Kidney epithelial cell (primary cell): ENCODE data around the gene IFT81. TPM values are rescaled to one million over a fixed set of nuclear protein-coding genes. Genes with fewer than 3 reads are reported as not detected.
A peak's percentile ranks its signal among the peaks of the same experiment; 100 is the strongest.

ENCODE experiments used
- DNase-seq: peaks from one replicate; pipeline ENCODE4 v3.0.0-alpha.2; 2010; ENCODE audit warnings: low read depth
- H3K27me3 ChIP-seq: 2 replicates; pipeline ENCODE4 v1.6.0; 2011; ENCODE audit warnings: low read length; ENCODE audit not compliant: control insufficient read depth, insufficient read depth
- H3K36me3 ChIP-seq: 2 replicates; pipeline ENCODE4 v1.5.1; 2011; ENCODE audit warnings: low read length; ENCODE audit not compliant: control insufficient read depth, insufficient read depth
- H3K4me3 ChIP-seq: 2 replicates; pipeline ENCODE4 v1.5.1; 2011; ENCODE audit warnings: low read depth, mild to moderate bottlenecking, control low read depth, low read length
- total RNA-seq: library from RNA; depleted of rRNA; stranded (reverse); fragments of >200 nt; gene quantifications from 2 replicates; pipeline ENCODE4 v1.2.3, GENCODE V29; 2015
- TF ChIP-seq, protein P1 (sequence below): IDR thresholded peaks from 2 replicates; pipeline ENCODE4 v1.5.1; 2011; ENCODE audit warnings: mild to moderate bottlenecking, moderate library complexity, low read length, control low read depth, inconsistent platforms; ENCODE audit not compliant: insufficient read depth, poor library complexity, severe bottlenecking

Gene IFT81
- 6.9 and 7.1 TPM in 2 replicates for total RNA-seq

- TF ChIP-seq, protein P1, sequence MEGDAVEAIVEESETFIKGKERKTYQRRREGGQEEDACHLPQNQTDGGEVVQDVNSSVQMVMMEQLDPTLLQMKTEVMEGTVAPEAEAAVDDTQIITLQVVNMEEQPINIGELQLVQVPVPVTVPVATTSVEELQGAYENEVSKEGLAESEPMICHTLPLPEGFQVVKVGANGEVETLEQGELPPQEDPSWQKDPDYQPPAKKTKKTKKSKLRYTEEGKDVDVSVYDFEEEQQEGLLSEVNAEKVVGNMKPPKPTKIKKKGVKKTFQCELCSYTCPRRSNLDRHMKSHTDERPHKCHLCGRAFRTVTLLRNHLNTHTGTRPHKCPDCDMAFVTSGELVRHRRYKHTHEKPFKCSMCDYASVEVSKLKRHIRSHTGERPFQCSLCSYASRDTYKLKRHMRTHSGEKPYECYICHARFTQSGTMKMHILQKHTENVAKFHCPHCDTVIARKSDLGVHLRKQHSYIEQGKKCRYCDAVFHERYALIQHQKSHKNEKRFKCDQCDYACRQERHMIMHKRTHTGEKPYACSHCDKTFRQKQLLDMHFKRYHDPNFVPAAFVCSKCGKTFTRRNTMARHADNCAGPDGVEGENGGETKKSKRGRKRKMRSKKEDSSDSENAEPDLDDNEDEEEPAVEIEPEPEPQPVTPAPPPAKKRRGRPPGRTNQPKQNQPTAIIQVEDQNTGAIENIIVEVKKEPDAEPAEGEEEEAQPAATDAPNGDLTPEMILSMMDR = no peak
- DNase-seq = no peak
- H3K4me3 ChIP-seq = peak within 1 kb of the TSS; percentile 96
- H3K27me3 ChIP-seq = no peaks in the 10 kb centered on the region
- no peaks in the 10 kb centered on the region for H3K36me3 ChIP-seq
Measured at GRCh38 chr12:110124269-110124995, at the start of gene IFT81. TSS of gene IFT81 (plus strand) at chr12:110124357. CDS start at chr12:110127381, 3,024 bp downstream.

DNA sequence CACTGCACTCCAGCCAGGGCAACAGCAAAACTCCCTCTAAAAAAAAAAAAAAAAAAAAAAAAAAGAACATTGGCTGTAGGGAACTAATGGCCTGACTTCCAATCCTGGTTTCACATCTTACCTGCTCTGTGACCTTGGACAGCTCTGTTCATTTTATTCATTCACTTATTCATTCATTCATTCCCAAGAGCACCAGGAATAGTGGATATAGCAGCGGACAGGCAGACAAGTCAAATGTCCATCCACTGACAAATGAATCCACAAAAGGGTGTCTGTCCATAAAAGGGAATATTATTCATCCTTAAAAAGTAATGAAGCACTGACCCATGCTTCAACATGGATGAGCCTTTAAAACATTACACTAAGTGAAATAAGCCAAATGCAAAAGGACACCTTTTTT is 48.3 kb upstream of the IFT81 start:
- TF ChIP-seq, protein P1 = no peak
- H3K27me3 ChIP-seq = no peaks in the 10 kb centered on the region
- no peak overlapping the region for H3K4me3 ChIP-seq
- H3K36me3 ChIP-seq = no peaks in the 10 kb centered on the region
- no peak for DNase-seq

DNA sequence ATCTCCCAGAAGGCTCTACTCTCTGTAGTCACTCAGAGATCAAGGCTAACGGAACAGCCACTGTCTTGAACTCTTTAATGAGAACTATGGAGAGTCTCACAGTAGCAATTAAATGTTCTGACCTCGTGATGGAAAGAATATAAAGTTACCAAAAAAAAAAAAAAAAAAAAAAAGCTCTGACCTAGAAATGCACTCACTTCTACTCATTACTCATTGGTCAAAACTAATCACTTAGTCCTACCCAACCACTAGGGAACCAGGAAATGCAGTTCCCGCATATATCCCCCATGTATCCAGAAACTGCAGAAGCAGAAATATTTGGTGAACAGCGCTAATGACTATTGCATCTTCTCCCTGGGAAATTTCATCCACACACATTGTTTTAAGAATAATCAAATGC is 46.4 kb upstream of the IFT81 start:
- DNase-seq = no peak
- H3K27me3 ChIP-seq = no peaks in the 10 kb centered on the region
- TF ChIP-seq, protein P1 = no peak

DNA sequence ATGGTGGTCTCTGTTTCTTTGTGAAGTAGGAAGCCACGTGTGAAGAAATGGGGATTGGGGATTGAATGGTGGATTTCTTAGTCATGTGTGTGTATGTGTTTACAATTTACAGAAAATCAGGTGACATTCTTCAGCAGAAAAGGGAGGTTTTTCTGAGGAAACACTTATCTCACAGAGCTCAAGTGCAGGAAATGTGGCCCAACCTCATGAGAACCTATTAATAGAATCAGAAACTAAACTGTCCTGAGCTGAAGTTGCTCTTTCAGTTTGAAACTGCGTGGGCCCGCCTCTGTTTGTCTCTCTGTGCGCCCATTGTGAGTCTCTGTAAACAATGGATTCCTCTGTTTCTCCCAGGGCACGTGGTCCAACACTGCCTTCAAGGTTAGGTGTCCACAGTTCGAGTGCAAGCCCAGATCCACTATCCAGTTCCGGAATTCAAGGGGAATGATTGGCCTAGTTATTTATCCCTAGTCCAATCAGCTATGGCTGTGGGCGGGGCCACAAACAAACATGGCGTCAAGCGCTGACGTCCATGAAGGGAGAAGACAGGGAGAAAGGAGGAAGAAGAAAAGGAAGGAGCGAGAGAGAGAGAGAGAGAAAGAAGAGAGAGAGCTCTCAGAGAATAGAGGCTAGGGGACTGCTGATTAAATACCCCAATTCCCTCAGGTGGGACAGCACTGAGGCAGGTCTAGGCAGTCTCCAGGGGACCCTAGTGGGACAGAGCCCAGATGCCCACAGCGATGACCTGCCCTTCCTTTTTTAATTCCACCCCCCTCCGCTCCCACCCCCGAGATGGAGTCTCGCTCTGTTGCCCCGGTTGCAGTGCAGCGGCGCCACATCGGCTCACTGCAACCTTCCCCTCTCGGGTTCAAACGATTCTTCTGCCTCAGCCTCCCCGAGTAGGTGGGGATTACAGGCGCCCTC is 44.4 kb upstream of the IFT81 start:
- TF ChIP-seq, protein P1 = no peak
- no peaks in the 10 kb centered on the region for H3K36me3 ChIP-seq
- no peaks in the 10 kb centered on the region for H3K27me3 ChIP-seq
- no peak for DNase-seq
- no peak overlapping the region for H3K4me3 ChIP-seq

More for the DNA sequence above, 46.4 kb upstream of the IFT81 start:
- H3K36me3 ChIP-seq = no peaks in the 10 kb centered on the region
- no peak overlapping the region for H3K4me3 ChIP-seq

GRCh38 chr12:110080410-110080809 is 43.7 kb upstream of the IFT81 start:
- TF ChIP-seq, protein P1 = no peak
- Histone ChIP-seq H3K4me3 (no peak overlapping the region), H3K36me3 (no peaks in the 10 kb centered on the region), H3K27me3 (no peaks in the 10 kb centered on the region)
- DNase-seq = no peak
